ENCODE measurements around the gene TMEM219.

The TMEM219 gene

GRCh38 chr16:29995324-29995910 is 33.5 kb downstream of the TMEM219 start, which contains the start of gene HIRIP3 (continued):
- no peak for TF ChIP-seq ZNF280D (tag by site-specific recombination; IDR thresholded peaks at IDR 0.05)
- no peak for TF ChIP-seq ZNF19 (tag by site-specific recombination; IDR thresholded peaks at IDR 0.05; ENCODE audit: low read depth)
- TF ChIP-seq REPIN1 (tag by site-specific recombination; IDR thresholded peaks at IDR 0.05; ENCODE audit: low read depth): 0 out of 2 replicates have a peak, but pooled peaks have one; percentile 51
- TF ChIP-seq ZNF792 (tag by site-specific recombination; IDR thresholded peaks at IDR 0.05): 0 out of 2 replicates have a peak, but pooled peaks have one; percentile 61
- TF ChIP-seq ZNF837 (tag by site-specific recombination; IDR thresholded peaks at IDR 0.05): peak; percentile 98
- no peak for TF ChIP-seq ZNF121 (tag by site-specific recombination; IDR thresholded peaks at IDR 0.05)
- TF ChIP-seq ZNF112 (tag by site-specific recombination; IDR thresholded peaks at IDR 0.05): no peak
- TF ChIP-seq ZNF571 (tag by site-specific recombination; IDR thresholded peaks at IDR 0.05): no peak
- peak; percentile 97 for TF ChIP-seq ZNF391 (tag by site-specific recombination; IDR thresholded peaks at IDR 0.05; ENCODE audit: borderline replicate concordance, low read depth)
- TF ChIP-seq ZBTB26 (tag by site-specific recombination; optimal IDR thresholded peaks at IDR 0.05): peak; percentile 84
- no peak for TF ChIP-seq MZF1 (tag by site-specific recombination; IDR thresholded peaks at IDR 0.05; ENCODE audit: borderline replicate concordance)
- peak; percentile 78 for TF ChIP-seq ZNF473 (tag by site-specific recombination; IDR thresholded peaks at IDR 0.05)
- no peak for TF ChIP-seq ZNF26 (tag by site-specific recombination; IDR thresholded peaks at IDR 0.05)
- no peak for TF ChIP-seq ZNF350 (tag by site-specific recombination; IDR thresholded peaks at IDR 0.05)
- no peak for TF ChIP-seq GFI1B (tag by site-specific recombination; IDR thresholded peaks at IDR 0.05)
- TF ChIP-seq ZNF138 (tag by site-specific recombination; IDR thresholded peaks at IDR 0.05; ENCODE audit: borderline replicate concordance): no peak
- TF ChIP-seq ZNF776 (tag by site-specific recombination; IDR thresholded peaks at IDR 0.05; ENCODE audit: borderline replicate concordance): no peak
- no peak for TF ChIP-seq ZNF23 (tag by site-specific recombination; IDR thresholded peaks at IDR 0.05; ENCODE audit: borderline replicate concordance)
- peak; percentile 9; the same call in 1 of the 2 replicates for TF ChIP-seq ZNF18 (tag by site-specific recombination; IDR thresholded peaks at IDR 0.05)
- TF ChIP-seq ZBTB7A (tag by site-specific recombination; IDR thresholded peaks at IDR 0.05; ENCODE audit: low read depth): peak; percentile 84
- TF ChIP-seq OVOL3 (tag by site-specific recombination; IDR thresholded peaks at IDR 0.05): peak; percentile 7; the same call in 1 of the 2 replicates
- no peak for TF ChIP-seq HOXD13 (CRISPR knock-in tag; IDR thresholded peaks at IDR 0.05; ENCODE audit: borderline replicate concordance)
- no peak for TF ChIP-seq ZNF302 (tag by site-specific recombination; IDR thresholded peaks at IDR 0.05; ENCODE audit: low read depth)
- no peak for TF ChIP-seq ZNF221 (tag by site-specific recombination; IDR thresholded peaks at IDR 0.05; ENCODE audit: borderline replicate concordance)
- TF ChIP-seq ZIC2 (tag by site-specific recombination; IDR thresholded peaks at IDR 0.05): no peak
- peak; percentile 14 for TF ChIP-seq ZNF335 (tag by site-specific recombination; conservative IDR thresholded peaks at IDR 0.05)
- no peak for TF ChIP-seq ZNF423 (tag by site-specific recombination; IDR thresholded peaks at IDR 0.05)
- TF ChIP-seq ZFP37 (tag by site-specific recombination; IDR thresholded peaks at IDR 0.05): peak; percentile 18; the same call in 1 of the 2 replicates
- peak; percentile 85; the same call in 1 of the 2 replicates for TF ChIP-seq SCRT2 (tag by site-specific recombination; IDR thresholded peaks at IDR 0.05)
- no peak for TF ChIP-seq ZNF341 (tag by site-specific recombination; IDR thresholded peaks at IDR 0.05; ENCODE audit: low read depth)
- TF ChIP-seq ZNF266 (tag by site-specific recombination; IDR thresholded peaks at IDR 0.05; ENCODE audit: low read depth): no peak
- TF ChIP-seq FEZF1 (tag by site-specific recombination; IDR thresholded peaks at IDR 0.05): 0 out of 2 replicates have a peak, but pooled peaks have one; percentile 9
- TF ChIP-seq ZNF416 (tag by site-specific recombination; IDR thresholded peaks at IDR 0.05): 0 out of 2 replicates have a peak, but pooled peaks have one; percentile 42
- no peak for TF ChIP-seq ZNF175 (tag by site-specific recombination; IDR thresholded peaks at IDR 0.05)
- TF ChIP-seq ZNF324 (tag by site-specific recombination; IDR thresholded peaks at IDR 0.05): no peak

All from HEK293 (cell line).